Adrenal gland (tissue), 5 donors: Measurements from ENCODE around the gene SYNDIG1.

ENCODE experiments used
- POLR2A ChIP-seq, 2 donors: fragments of 450-650 bp; IDR thresholded peaks; one replicate each; pipeline ENCODE4 v1.6.1; 2017; ENCODE audit warnings: antibody characterized with exemption in 2 of 2, mild to moderate bottlenecking in 2 of 2, moderate library complexity in 1 of 2
- TF ChIP-seq, protein P1 (sequence below), 6 experiments: fragments of 450-650 bp in 4 of 6; fragments of 200-600 bp in 2 of 6; sonication (generic) in 1 of 6; IDR thresholded peaks; 1 replicate in 5 of 6; 2 replicates in 1 of 6; pipeline versions ENCODE4 v1.5.1 to v1.8.0; 2016 to 2021; ENCODE audit warnings: antibody characterized with exemption in 6 of 6, mild to moderate bottlenecking in 2 of 6, moderate library complexity in 1 of 6
- donor health status: DM: no; HTN: no; CAD: no.

- TF ChIP-seq POLR2A (IDR thresholded peaks at IDR 0.05): no peak
- TF ChIP-seq, protein P1, sequence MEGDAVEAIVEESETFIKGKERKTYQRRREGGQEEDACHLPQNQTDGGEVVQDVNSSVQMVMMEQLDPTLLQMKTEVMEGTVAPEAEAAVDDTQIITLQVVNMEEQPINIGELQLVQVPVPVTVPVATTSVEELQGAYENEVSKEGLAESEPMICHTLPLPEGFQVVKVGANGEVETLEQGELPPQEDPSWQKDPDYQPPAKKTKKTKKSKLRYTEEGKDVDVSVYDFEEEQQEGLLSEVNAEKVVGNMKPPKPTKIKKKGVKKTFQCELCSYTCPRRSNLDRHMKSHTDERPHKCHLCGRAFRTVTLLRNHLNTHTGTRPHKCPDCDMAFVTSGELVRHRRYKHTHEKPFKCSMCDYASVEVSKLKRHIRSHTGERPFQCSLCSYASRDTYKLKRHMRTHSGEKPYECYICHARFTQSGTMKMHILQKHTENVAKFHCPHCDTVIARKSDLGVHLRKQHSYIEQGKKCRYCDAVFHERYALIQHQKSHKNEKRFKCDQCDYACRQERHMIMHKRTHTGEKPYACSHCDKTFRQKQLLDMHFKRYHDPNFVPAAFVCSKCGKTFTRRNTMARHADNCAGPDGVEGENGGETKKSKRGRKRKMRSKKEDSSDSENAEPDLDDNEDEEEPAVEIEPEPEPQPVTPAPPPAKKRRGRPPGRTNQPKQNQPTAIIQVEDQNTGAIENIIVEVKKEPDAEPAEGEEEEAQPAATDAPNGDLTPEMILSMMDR (IDR thresholded peaks at IDR 0.05): no peak
These were observed 13.0 kb upstream of the SYNDIG1 start for GRCh38 chr20:24456398-24456781.
